ENCODE measurements around the gene NDUFS4. TPM values are rescaled to one million over a fixed set of nuclear protein-coding genes. Genes with fewer than 3 reads are reported as not detected.

NDUFS4 gene
- total RNA-seq, 1 donor = 78.2 TPM

- no peaks in the 10 kb centered on the region for H3K4me1 ChIP-seq (ENCODE audit: insufficient read depth, low read length)
- no peaks in the 10 kb centered on the region for H3K27me3 ChIP-seq (ENCODE audit: insufficient read depth, low read length)
- H3K4me2 ChIP-seq (ENCODE audit: insufficient read depth, low read length) = no peak overlapping the region
- H2AFZ ChIP-seq (ENCODE audit: low read length) = no peak overlapping the region
- no peak for TF ChIP-seq CTCF (IDR thresholded peaks at IDR 0.05; ENCODE audit: extremely low read depth, low read depth, low read length)
- H3K36me3 ChIP-seq (ENCODE audit: insufficient read depth, low read length) = no peaks in the 10 kb centered on the region
- H3K27ac ChIP-seq (ENCODE audit: low read depth, low read length) = no peak overlapping the region
- no peaks in the 10 kb centered on the region for H3K9me3 ChIP-seq (ENCODE audit: low read depth, low read length)
- peaks cover 62% of the 10 kb centered on the region for H4K20me1 ChIP-seq (ENCODE audit: insufficient read depth, low read length)
- H3K4me3 ChIP-seq (ENCODE audit: insufficient read depth, low read length) = no peak overlapping the region
- DNase-seq (ENCODE audit: insufficient read length, low spot score, missing footprints) = no peak
- H3K79me2 ChIP-seq (ENCODE audit: insufficient read depth, low read length) = peaks cover 92% of the 10 kb centered on the region
Measured at GRCh38 chr5:53575101-53575500, 14.7 kb downstream of the NDUFS4 start.

- H3K4me3 ChIP-seq (ENCODE audit: insufficient read depth, low read length) = no peak overlapping the region
- H3K36me3 ChIP-seq (ENCODE audit: insufficient read depth, low read length) = no peaks in the 10 kb centered on the region
- H3K4me1 ChIP-seq (ENCODE audit: insufficient read depth, low read length) = no peaks in the 10 kb centered on the region
- DNase-seq (ENCODE audit: insufficient read length, low spot score, missing footprints) = no peak
- no peak for TF ChIP-seq CTCF (IDR thresholded peaks at IDR 0.05; ENCODE audit: extremely low read depth, low read depth, low read length)
- no peaks in the 10 kb centered on the region for H3K9me3 ChIP-seq (ENCODE audit: low read depth, low read length)
- no peaks in the 10 kb centered on the region for H3K27me3 ChIP-seq (ENCODE audit: insufficient read depth, low read length)
- H2AFZ ChIP-seq (ENCODE audit: low read length) = no peak overlapping the region
- no peak overlapping the region for H3K4me2 ChIP-seq (ENCODE audit: insufficient read depth, low read length)
- peaks cover 93% of the 10 kb centered on the region for H3K79me2 ChIP-seq (ENCODE audit: insufficient read depth, low read length)
- peaks cover 66% of the 10 kb centered on the region for H4K20me1 ChIP-seq (ENCODE audit: insufficient read depth, low read length)
- no peak overlapping the region for H3K27ac ChIP-seq (ENCODE audit: low read depth, low read length)
Measured at GRCh38 chr5:53575831-53576230, 15.4 kb downstream of the NDUFS4 start.

DNA sequence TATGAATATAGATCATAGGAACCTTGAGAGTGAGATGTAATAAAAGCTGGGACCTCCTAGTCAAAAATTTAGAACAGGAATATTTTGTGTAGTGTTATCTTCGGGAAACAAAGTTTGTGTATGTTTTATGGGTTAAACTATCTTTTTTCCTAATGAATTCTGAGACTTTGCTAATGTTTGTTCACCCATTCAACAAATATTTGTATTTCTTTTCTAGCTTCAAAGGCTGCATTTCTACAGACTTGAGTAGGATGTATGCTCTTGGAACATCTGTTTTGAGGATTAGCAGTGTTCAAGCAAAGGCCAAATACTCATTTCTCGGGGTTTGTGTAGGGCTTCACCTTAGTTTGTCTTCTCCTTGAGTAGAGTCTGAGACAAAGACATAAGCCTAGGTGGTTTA is 16.2 kb downstream of the NDUFS4 start:
- no peak overlapping the region for H2AFZ ChIP-seq (ENCODE audit: low read length)
- H3K4me2 ChIP-seq (ENCODE audit: insufficient read depth, low read length) = no peak overlapping the region
- H3K9me3 ChIP-seq (ENCODE audit: low read depth, low read length) = no peaks in the 10 kb centered on the region
- no peak for DNase-seq (ENCODE audit: insufficient read length, low spot score, missing footprints)
- no peaks in the 10 kb centered on the region for H3K27me3 ChIP-seq (ENCODE audit: insufficient read depth, low read length)
- peaks cover 63% of the 10 kb centered on the region for H4K20me1 ChIP-seq (ENCODE audit: insufficient read depth, low read length)
- H3K4me3 ChIP-seq (ENCODE audit: insufficient read depth, low read length) = no peak overlapping the region
- peaks cover 94% of the 10 kb centered on the region for H3K79me2 ChIP-seq (ENCODE audit: insufficient read depth, low read length)
- TF ChIP-seq CTCF (IDR thresholded peaks at IDR 0.05; ENCODE audit: extremely low read depth, low read depth, low read length) = no peak
- H3K27ac ChIP-seq (ENCODE audit: low read depth, low read length) = no peak overlapping the region
- no peaks in the 10 kb centered on the region for H3K4me1 ChIP-seq (ENCODE audit: insufficient read depth, low read length)
- H3K36me3 ChIP-seq (ENCODE audit: insufficient read depth, low read length) = no peaks in the 10 kb centered on the region

DNA sequence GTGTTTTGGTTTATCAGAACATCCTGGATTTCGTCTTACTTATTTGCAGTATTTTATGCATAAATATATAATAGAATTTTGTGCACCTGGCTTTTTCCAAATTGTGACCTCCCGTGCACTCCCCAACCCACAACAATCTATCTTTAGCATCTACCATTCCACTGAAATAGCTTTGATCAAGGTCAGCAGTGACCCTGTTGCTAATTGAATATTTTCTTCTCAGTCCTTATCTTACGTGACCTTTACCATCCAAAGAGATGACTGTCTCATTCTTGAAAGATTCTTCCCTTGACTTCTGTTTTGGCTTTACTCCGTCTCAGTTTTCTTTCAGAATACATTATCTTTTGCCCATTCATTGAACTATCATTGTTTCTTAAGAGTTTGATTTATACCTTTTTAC is 18.4 kb downstream of the NDUFS4 start:
- peaks cover 90% of the 10 kb centered on the region for H3K79me2 ChIP-seq (ENCODE audit: insufficient read depth, low read length)
- no peaks in the 10 kb centered on the region for H3K4me1 ChIP-seq (ENCODE audit: insufficient read depth, low read length)
- peaks cover 61% of the 10 kb centered on the region for H4K20me1 ChIP-seq (ENCODE audit: insufficient read depth, low read length)
- no peak overlapping the region for H3K27ac ChIP-seq (ENCODE audit: low read depth, low read length)
- TF ChIP-seq CTCF (IDR thresholded peaks at IDR 0.05; ENCODE audit: extremely low read depth, low read depth, low read length) = no peak
- H3K9me3 ChIP-seq (ENCODE audit: low read depth, low read length) = no peaks in the 10 kb centered on the region
- no peak overlapping the region for H3K4me2 ChIP-seq (ENCODE audit: insufficient read depth, low read length)
- no peaks in the 10 kb centered on the region for H3K36me3 ChIP-seq (ENCODE audit: insufficient read depth, low read length)
- H3K4me3 ChIP-seq (ENCODE audit: insufficient read depth, low read length) = no peak overlapping the region
- H2AFZ ChIP-seq (ENCODE audit: low read length) = no peak overlapping the region
- DNase-seq (ENCODE audit: insufficient read length, low spot score, missing footprints) = no peak
- H3K27me3 ChIP-seq (ENCODE audit: insufficient read depth, low read length) = no peaks in the 10 kb centered on the region

All from osteoblast (primary cell).